ENCODE data around the gene ATP4A.

ATP4A gene

GRCh38 chr19:35549174-35549788 is 14.2 kb downstream of the ATP4A start:
- DNase-seq (ENCODE audit: low spot score): peak; percentile 85

DNA sequence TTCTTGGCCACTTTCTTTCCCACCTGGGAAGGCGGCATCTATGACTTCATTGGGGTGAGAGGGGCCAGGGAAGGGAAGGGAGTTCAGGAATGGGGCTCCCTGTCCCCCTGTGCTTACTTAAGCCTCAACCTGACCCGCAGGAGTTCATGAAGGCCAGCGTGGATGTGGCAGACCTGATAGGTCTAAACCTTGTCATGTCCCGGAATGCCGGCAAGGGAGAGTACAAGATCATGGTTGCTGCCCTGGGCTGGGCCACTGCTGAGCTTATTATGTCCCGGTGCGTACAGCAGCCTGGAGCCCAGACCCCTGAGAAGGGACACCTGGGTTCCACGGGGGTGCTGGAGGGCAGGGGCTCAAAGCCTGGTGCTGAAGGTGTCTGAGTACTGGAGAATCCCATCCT is 16.9 kb downstream of the ATP4A start:
- DNase-seq (ENCODE audit: low spot score): no peak

GRCh38 chr19:35545855-35546381 is 17.5 kb downstream of the ATP4A start:
- peak; percentile 81 for DNase-seq (ENCODE audit: low spot score)

DNA sequence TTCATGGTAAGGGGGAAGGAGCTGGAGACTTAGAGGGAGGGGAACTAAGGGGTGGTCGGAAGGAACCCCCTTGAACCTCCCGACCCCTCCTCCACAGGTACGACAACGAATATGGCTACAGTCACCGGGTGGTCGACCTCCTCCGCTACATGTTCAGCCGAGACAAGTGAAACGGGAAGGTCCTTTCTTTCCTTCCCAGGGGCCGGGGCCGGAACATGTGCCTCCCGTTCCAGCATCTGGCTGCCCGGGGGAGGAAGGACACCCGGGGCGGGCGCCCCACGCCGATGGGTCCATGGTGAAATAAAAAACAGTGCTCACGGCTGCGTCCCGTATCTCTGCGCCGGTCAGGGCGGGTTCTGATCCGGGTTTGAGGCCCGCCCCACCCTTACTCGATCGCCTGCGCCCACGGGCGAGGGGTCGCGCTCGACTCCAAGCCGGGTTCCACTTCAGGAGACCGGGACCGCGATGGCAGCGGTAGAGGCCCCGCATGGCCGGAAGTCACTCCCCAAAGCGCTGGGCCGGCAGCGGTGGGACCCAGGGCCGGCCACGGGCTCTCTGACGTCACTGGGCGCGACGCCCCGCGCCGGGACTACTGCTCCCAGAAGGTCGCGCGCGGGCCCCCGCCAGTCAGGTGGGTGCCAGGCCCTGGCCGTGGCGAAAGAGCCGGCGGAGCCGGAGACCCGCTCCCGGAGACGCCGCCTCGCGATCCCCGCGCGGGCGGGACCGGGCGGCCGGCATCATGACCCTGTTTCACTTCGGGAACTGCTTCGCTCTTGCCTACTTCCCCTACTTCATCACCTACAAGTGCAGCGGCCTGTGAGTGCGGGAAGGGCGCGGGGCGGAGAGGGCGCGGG is 18.2 kb downstream of the ATP4A start, which contains the start of gene TMEM147:
Gene TMEM147, plus strand, starts transcription at position 626 of the 854 bp plus-strand sequence. Its CDS starts 114 bp downstream, at position 740.
- peak; percentile 99 for DNase-seq (ENCODE audit: low spot score)

- DNase-seq (ENCODE audit: low spot score): no peak
Observed at GRCh38 chr19:35544110-35544802, 19.2 kb downstream of the ATP4A start.

- DNase-seq (ENCODE audit: low spot score): no peak
Observed at GRCh38 chr19:35543280-35544109, 20.0 kb downstream of the ATP4A start.

- no peak for DNase-seq (ENCODE audit: low spot score)
Observed at GRCh38 chr19:35542209-35542608, 21.2 kb downstream of the ATP4A start.

DNA sequence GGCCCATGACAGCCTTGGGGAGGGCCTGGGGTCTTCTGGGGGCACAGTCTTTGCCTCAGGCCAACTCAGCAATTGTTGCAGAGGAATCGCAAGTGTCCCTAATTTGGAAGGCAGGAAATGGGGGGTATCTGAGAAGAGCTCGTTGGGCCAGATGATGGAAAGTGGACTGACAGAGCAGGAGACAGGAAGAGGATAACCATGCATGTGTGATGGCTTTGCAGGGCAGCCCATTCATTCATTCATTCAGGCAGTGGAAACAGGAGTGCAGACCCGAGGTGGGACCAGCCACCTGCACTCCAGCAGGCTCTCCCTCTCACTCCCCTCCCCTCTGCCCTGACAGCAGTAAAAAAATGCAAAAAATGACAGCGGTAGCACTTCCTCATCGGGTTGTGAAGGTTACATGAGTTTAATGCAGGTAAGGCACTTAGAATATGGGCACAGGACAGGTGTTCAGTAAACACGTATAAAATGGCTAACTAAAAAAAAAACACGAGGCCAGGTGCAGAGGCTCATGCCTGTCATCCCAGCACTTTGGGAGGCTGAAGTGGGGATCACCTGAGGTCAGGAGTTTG is 23.0 kb downstream of the ATP4A start:
- DNase-seq (ENCODE audit: low spot score): no peak

- no peak for DNase-seq (ENCODE audit: low spot score)
Observed at GRCh38 chr19:35539850-35540249, 23.6 kb downstream of the ATP4A start.

DNA sequence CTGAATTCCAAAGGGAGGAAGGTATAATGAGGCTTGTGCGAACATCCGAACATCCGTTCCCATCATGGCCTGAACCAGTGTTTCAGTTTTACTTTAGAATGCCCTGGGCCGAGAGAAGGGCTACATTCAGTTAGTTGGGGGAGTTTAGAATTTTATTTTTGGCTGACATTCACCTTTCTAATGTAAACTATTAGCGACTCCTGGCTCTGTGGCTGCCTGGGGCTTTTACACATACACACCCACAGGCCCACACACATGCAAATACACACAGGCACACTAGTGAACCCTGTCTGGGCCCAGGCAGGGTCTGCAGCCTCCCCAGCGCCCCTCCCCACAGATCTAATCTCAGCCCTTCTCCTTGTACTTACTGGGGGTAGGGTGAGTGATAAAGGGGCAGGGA is 24.1 kb downstream of the ATP4A start:
- no peak for DNase-seq (ENCODE audit: low spot score)

GRCh38 chr19:35534803-35535480 is 28.5 kb downstream of the ATP4A start:
- DNase-seq (ENCODE audit: low spot score): no peak

DNA sequence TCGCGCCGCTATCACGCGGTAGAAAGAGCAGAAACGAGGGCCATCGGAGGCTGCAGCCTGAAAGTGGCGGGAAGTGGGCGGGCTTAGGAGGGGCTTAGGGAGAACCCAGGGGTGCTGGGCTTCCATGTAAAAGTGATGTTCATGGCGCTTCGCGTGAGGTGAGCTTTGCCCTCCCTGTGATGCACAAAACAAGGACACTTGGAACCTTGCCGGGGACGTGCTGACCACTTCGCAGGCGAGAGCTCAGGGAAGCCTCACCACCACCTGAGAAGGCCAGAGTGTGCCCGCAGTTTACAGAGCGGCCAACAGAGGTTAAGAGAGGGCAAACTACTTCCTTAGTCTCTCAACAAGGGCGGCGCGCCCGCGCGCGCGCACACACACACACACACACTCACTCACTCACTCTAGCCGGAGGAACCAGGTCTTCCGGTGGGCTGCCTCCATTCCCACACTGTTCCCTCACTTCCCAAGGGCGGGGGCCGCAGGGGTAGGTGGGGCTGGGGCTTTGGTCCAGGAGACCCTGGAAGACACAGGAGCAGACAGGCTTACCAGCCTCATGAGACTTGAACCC is 29.6 kb downstream of the ATP4A start:
- DNase-seq (ENCODE audit: low spot score): no peak

GRCh38 chr19:35533201-35533821 is 30.1 kb downstream of the ATP4A start, which contains the start of gene GAPDHS:
Gene GAPDHS, plus strand, starts transcription at chr19:35533456. Its CDS starts 72 bp downstream, at chr19:35533528.
- no peak for DNase-seq (ENCODE audit: low spot score)

DNA sequence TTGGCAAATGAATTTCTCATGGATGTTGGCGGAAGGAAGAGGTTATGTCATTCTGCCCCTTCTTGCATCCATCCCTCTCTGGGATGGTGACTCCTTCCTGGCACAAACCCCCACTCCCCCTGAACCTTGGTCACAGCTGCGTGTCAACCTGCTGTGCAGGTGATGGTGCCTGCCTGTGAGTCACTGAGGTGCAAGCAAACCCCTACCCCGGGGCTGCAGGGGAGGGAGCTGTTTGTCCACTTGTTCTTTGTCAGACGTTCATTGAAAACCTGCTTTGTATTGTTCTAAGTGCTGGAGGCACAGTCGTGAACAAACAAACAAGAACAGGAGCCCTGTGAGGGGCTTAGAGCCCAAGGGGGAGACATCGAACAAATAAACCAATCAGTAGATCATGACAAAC is 32.2 kb downstream of the ATP4A start:
- DNase-seq (ENCODE audit: low spot score): no peak

GRCh38 chr19:35529241-35530218 is 33.9 kb downstream of the ATP4A start:
- no peak for DNase-seq (ENCODE audit: low spot score)

DNA sequence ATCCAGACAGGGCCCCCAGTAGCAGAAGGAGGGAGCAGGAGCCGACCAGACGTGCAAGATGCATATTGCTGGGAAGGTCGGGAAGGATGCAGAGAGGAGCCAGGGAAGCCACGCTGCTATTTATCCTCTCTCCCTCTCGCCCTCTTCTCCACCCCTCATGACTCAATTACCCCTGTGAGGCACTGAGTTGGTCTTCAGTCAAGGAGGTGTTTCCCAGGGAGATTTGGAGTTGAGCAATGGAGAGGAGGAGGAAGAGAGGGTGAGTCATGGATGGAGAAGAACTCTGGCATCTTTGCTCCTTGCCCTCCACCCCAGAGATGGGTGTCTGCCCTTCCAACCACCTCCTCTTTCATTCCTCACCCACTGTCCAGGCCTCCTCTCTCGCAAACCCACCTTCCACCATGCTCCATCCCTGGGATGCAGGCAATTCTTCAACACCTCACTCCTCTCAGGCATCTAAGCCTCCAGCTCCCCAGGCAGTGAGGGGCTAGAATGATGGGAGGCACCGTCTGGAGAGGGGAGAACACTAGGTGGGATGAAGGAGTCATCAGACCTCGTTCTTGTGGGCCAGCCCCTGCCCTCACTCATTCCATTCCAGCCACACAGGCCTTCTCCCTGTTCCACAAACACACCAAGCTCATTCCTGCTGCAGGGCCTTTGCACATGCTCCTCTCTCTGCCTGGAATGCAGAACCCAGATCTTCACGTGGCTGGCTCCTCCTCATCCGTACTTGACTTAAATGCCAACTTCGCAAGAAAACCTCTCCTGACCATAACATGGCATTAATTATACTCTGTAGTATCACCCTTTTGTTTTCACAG is 35.0 kb downstream of the ATP4A start, which contains the start of gene SBSN:
Gene SBSN, minus strand, starts transcription at position 94 of the 821 bp plus-strand sequence. Its CDS starts 30 bp downstream, at position 64.
- DNase-seq (ENCODE audit: low spot score): peak; percentile 90

DNA sequence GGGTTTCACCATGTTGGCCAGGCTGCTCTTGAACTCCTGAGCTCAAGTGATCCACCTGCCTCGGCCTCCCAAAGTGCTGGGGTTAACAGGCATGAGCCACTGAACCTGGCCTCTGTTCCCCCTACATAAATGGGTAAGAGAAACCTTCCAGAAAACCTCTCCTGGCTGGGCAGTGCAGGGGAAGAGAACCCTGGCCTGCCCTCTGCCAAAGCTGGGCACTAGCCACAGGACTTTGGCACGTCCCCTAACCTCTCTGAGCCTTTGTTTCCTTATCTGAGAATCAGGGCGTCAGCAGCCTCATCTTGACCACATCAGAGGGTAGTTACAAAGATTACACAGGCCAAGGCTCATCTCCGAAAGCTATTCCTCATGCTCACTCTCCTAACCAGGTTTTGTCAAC is 37.6 kb downstream of the ATP4A start:
- no peak for DNase-seq (ENCODE audit: low spot score)

All from GM03348 (cell line).